GM23338 (cell line): ENCODE data around the gene RER1. TPM values are rescaled to one million over a fixed set of nuclear protein-coding genes. Genes with fewer than 3 reads are reported as not detected.

Experiments used
- ATAC-seq: fragments of 200-7000 bp; cut with Tn5 transposase; 3 replicates; pipeline ENCODE4 v1.9.1; 2020
- DNase-seq: peaks from one replicate; pipeline ENCODE4 v3.0.0-alpha.2; 2015; ENCODE audit warnings: low spot score
- H2AFZ ChIP-seq: fragments of 200-600 bp; sonication (generic); 2 replicates; pipeline ENCODE4 v1.8.0; 2016; ENCODE audit warnings: antibody characterized with exemption, mild to moderate bottlenecking, moderate library complexity
- H3F3A ChIP-seq: fragments of 200-600 bp; sonication (generic); replicated peaks from 2 replicates; pipeline ENCODE4 v1.8.0; 2017; ENCODE audit warnings: antibody characterized with exemption, mixed run types, low read depth
- H3K27ac ChIP-seq: fragments of 200-600 bp; sonication (generic); 2 replicates; pipeline ENCODE4 v1.6.1; 2016; ENCODE audit warnings: low read depth
- H3K27me3 ChIP-seq: fragments of 200-600 bp; sonication (generic); 2 replicates; pipeline ENCODE4 v1.8.0; 2016; ENCODE audit warnings: mild to moderate bottlenecking, mixed run types, moderate library complexity; ENCODE audit not compliant: insufficient read depth
- H3K36me3 ChIP-seq: fragments of 200-600 bp; sonication (generic); 2 replicates; pipeline ENCODE4 v1.8.0; 2016; ENCODE audit warnings: mild to moderate bottlenecking; ENCODE audit not compliant: insufficient read depth
- H3K4me1 ChIP-seq: fragments of 200-600 bp; sonication (generic); 2 replicates; pipeline ENCODE4 v1.8.0; 2016; ENCODE audit warnings: mild to moderate bottlenecking, moderate library complexity; ENCODE audit not compliant: insufficient read depth
- H3K4me2 ChIP-seq: fragments of 200-600 bp; sonication (generic); 2 replicates; pipeline ENCODE4 v1.7.1; 2017; ENCODE audit warnings: mixed run types
- H3K4me3 ChIP-seq: fragments of 200-600 bp; sonication (generic); 2 replicates; pipeline ENCODE4 v1.6.1; 2016; ENCODE audit warnings: mixed run types
- H3K79me2 ChIP-seq: fragments of 200-600 bp; sonication (generic); replicated peaks from 2 replicates; pipeline ENCODE4 v1.8.0; 2017; ENCODE audit warnings: mild to moderate bottlenecking; ENCODE audit not compliant: insufficient read depth
- H3K9me2 ChIP-seq: fragments of 200-600 bp; sonication (generic); 2 replicates; pipeline ENCODE4 v1.8.0; 2017; ENCODE audit not compliant: insufficient read depth
- H4K20me1 ChIP-seq: fragments of 200-600 bp; sonication (generic); replicated peaks from 2 replicates; pipeline ENCODE4 v1.8.0; 2017; ENCODE audit warnings: mild to moderate bottlenecking; ENCODE audit not compliant: insufficient read depth
- H3K27ac Mint-ChIP-seq: 2 replicates; pipeline ENCODE4 v1.8.0; 2020; ENCODE audit warnings: inconsistent platforms, mild to moderate bottlenecking, moderate library complexity, mixed read lengths
- H3K27me3 Mint-ChIP-seq: 3 replicates; pipeline ENCODE4 v1.8.0; 2022; ENCODE audit warnings: low read depth, mild to moderate bottlenecking, moderate library complexity, mixed read lengths, inconsistent platforms; ENCODE audit not compliant: insufficient read depth, poor library complexity
- H3K36me3 Mint-ChIP-seq: 3 replicates; pipeline ENCODE4 v1.8.0; 2021; ENCODE audit warnings: low read depth, mild to moderate bottlenecking, inconsistent platforms, moderate library complexity, mixed read lengths
- H3K4me1 Mint-ChIP-seq: 3 replicates; pipeline ENCODE4 v1.8.0; 2020; ENCODE audit warnings: mild to moderate bottlenecking, inconsistent platforms, mixed read lengths
- H3K4me3 Mint-ChIP-seq: 3 replicates; pipeline ENCODE4 v1.8.0; 2021; ENCODE audit warnings: moderate library complexity, mild to moderate bottlenecking, inconsistent platforms, mixed read lengths
- H3K9me3 Mint-ChIP-seq: 3 replicates; pipeline ENCODE4 v1.8.0; 2020; ENCODE audit warnings: moderate library complexity, mild to moderate bottlenecking, inconsistent platforms, mixed read lengths
- CREB1 ChIP-seq: fragments of 250-450 bp; sonication (Bioruptor Pico); IDR thresholded peaks from 2 replicates; pipeline ENCODE4 v1.5.0; 2020; ENCODE audit warnings: low read depth, mild to moderate bottlenecking, moderate library complexity
- EZH2 ChIP-seq: fragments of 200-600 bp; sonication (generic); IDR thresholded peaks from one replicate; pipeline ENCODE4 v1.8.0; 2017; ENCODE audit warnings: antibody characterized with exemption, mild to moderate bottlenecking, low read depth; ENCODE audit not compliant: unreplicated experiment
- EZH2phosphoT487 ChIP-seq: fragments of 200-600 bp; sonication (generic); IDR thresholded peaks from one replicate; pipeline ENCODE4 v1.8.1; 2018; ENCODE audit warnings: antibody characterized with exemption; ENCODE audit not compliant: unreplicated experiment
- JUNB ChIP-seq: IDR thresholded peaks from one replicate; pipeline ENCODE4 v1.6.1; 2016; ENCODE audit warnings: antibody characterized with exemption; ENCODE audit not compliant: unreplicated experiment
- NANOG ChIP-seq: IDR thresholded peaks from 2 replicates; pipeline ENCODE4 v1.6.1; 2016; ENCODE audit warnings: antibody characterized with exemption, borderline replicate concordance
- POLR2AphosphoS5 ChIP-seq: IDR thresholded peaks from 2 replicates; pipeline ENCODE4 v1.6.1; 2016; ENCODE audit warnings: antibody characterized with exemption, low read depth
- STAT1 ChIP-seq: IDR thresholded peaks from one replicate; pipeline ENCODE4 v1.6.1; 2016; ENCODE audit warnings: antibody characterized with exemption; ENCODE audit not compliant: unreplicated experiment
- ZNF114 ChIP-seq: fragments of 250-450 bp; sonication (Bioruptor Pico); IDR thresholded peaks from 2 replicates; pipeline ENCODE4 v1.5.0; 2020; ENCODE audit warnings: mild to moderate bottlenecking, moderate library complexity
- ZNF331 ChIP-seq: fragments of 250-450 bp; sonication (Bioruptor Pico); IDR thresholded peaks from 2 replicates; pipeline ENCODE4 v1.5.0; 2020; ENCODE audit warnings: low read depth, mild to moderate bottlenecking, moderate library complexity
- polyA plus RNA-seq: library from polyadenylated mRNA; unstranded; fragments of >200 nt; fragmentation: Nextera tagmentation; extraction: Ambion mirVana; gene quantifications from 2 replicates; pipeline ENCODE4 v1.2.1, GENCODE V29; 2016
- total RNA-seq: library from RNA; depleted of rRNA; stranded (reverse); fragments of >200 nt; shearing (Covaris generic); gene quantifications from 2 replicates; pipeline ENCODE4 v1.2.3, GENCODE V29; 2014
- TF ChIP-seq, protein P1 (sequence below): IDR thresholded peaks from 2 replicates; pipeline ENCODE4 v1.6.1; 2016; ENCODE audit warnings: antibody characterized with exemption
- TF ChIP-seq, protein P2 (sequence below): fragments of 250-450 bp; sonication (Bioruptor Pico); IDR thresholded peaks from 2 replicates; pipeline ENCODE4 v1.5.0; 2020; ENCODE audit warnings: mild to moderate bottlenecking, moderate library complexity
- TF ChIP-seq, protein P3 (sequence below), 2 experiments: fragments of 200-600 bp in 1 of 2; sonication (generic) in 1 of 2; conservative IDR thresholded peaks; 2 replicates each; pipeline versions ENCODE4 v1.5.1 to v1.6.1; 2016 to 2017; ENCODE audit warnings: antibody characterized with exemption in 2 of 2, low read depth in 2 of 2, mild to moderate bottlenecking in 2 of 2, moderate library complexity in 1 of 2
- TF ChIP-seq, protein P4 (sequence below): IDR thresholded peaks from one replicate; pipeline ENCODE4 v1.6.1; 2018; ENCODE audit warnings: antibody characterized with exemption; ENCODE audit not compliant: unreplicated experiment

RER1 gene
- total and polyA plus RNA-seq, 2 experiments from 2014 or later, result 58.4 to 99.5 TPM

DNA sequence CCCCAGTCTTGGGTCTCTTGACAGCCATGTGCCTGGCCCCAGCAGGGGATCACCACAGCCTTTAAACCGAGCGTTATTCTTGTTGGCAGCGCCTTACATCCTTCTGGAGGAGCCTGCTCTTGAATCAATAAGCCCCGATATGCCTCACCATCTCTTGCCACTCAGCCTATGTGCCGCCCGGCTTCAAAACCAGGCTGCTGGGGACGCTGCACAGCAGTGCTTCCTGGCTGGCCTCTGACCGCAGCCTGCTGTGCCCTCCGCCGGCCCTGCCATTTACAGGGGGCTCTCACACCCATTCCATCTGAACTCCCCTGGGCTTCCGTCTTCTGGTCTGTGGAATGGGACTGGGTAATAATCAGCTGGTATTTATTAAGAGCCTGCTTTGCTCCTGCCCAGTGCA lies 23.7 kb downstream of the RER1 start:
- peaks cover 7% of the 10 kb centered on the region; the same call in 1 of the 2 replicates for H3K4me1 ChIP-seq
- ATAC-seq (no peak), DNase-seq (no peak)
- peaks cover 16% of the 10 kb centered on the region for H3K4me1 Mint-ChIP-seq
- H3K79me2 ChIP-seq, result no peaks in the 10 kb centered on the region
- H3K27ac ChIP-seq, result no peak overlapping the region
- no peak overlapping the region for H3K4me2 ChIP-seq
- H3K27ac Mint-ChIP-seq, result no peak overlapping the region
- no peak overlapping the region for H3K4me3 ChIP-seq
- H3K27me3 Mint-ChIP-seq, result peaks cover 19% of the 10 kb centered on the region
- 0 out of 3 replicates have a peak, but pooled peaks cover under 1% of the 10 kb centered on the region for H3K36me3 Mint-ChIP-seq
- TF ChIP-seq STAT1 (no peak), EZH2 (no peak), CREB1 (CRISPR knock-in tag) (no peak), EZH2phosphoT487 (no peak), POLR2AphosphoS5 (no peak), ZNF114 (CRISPR knock-in tag) (no peak), JUNB (no peak), ZNF331 (CRISPR knock-in tag) (no peak), NANOG (no peak)
- TF ChIP-seq, protein P1, sequence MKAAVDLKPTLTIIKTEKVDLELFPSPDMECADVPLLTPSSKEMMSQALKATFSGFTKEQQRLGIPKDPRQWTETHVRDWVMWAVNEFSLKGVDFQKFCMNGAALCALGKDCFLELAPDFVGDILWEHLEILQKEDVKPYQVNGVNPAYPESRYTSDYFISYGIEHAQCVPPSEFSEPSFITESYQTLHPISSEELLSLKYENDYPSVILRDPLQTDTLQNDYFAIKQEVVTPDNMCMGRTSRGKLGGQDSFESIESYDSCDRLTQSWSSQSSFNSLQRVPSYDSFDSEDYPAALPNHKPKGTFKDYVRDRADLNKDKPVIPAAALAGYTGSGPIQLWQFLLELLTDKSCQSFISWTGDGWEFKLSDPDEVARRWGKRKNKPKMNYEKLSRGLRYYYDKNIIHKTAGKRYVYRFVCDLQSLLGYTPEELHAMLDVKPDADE, result no peak
- TF ChIP-seq, protein P2, sequence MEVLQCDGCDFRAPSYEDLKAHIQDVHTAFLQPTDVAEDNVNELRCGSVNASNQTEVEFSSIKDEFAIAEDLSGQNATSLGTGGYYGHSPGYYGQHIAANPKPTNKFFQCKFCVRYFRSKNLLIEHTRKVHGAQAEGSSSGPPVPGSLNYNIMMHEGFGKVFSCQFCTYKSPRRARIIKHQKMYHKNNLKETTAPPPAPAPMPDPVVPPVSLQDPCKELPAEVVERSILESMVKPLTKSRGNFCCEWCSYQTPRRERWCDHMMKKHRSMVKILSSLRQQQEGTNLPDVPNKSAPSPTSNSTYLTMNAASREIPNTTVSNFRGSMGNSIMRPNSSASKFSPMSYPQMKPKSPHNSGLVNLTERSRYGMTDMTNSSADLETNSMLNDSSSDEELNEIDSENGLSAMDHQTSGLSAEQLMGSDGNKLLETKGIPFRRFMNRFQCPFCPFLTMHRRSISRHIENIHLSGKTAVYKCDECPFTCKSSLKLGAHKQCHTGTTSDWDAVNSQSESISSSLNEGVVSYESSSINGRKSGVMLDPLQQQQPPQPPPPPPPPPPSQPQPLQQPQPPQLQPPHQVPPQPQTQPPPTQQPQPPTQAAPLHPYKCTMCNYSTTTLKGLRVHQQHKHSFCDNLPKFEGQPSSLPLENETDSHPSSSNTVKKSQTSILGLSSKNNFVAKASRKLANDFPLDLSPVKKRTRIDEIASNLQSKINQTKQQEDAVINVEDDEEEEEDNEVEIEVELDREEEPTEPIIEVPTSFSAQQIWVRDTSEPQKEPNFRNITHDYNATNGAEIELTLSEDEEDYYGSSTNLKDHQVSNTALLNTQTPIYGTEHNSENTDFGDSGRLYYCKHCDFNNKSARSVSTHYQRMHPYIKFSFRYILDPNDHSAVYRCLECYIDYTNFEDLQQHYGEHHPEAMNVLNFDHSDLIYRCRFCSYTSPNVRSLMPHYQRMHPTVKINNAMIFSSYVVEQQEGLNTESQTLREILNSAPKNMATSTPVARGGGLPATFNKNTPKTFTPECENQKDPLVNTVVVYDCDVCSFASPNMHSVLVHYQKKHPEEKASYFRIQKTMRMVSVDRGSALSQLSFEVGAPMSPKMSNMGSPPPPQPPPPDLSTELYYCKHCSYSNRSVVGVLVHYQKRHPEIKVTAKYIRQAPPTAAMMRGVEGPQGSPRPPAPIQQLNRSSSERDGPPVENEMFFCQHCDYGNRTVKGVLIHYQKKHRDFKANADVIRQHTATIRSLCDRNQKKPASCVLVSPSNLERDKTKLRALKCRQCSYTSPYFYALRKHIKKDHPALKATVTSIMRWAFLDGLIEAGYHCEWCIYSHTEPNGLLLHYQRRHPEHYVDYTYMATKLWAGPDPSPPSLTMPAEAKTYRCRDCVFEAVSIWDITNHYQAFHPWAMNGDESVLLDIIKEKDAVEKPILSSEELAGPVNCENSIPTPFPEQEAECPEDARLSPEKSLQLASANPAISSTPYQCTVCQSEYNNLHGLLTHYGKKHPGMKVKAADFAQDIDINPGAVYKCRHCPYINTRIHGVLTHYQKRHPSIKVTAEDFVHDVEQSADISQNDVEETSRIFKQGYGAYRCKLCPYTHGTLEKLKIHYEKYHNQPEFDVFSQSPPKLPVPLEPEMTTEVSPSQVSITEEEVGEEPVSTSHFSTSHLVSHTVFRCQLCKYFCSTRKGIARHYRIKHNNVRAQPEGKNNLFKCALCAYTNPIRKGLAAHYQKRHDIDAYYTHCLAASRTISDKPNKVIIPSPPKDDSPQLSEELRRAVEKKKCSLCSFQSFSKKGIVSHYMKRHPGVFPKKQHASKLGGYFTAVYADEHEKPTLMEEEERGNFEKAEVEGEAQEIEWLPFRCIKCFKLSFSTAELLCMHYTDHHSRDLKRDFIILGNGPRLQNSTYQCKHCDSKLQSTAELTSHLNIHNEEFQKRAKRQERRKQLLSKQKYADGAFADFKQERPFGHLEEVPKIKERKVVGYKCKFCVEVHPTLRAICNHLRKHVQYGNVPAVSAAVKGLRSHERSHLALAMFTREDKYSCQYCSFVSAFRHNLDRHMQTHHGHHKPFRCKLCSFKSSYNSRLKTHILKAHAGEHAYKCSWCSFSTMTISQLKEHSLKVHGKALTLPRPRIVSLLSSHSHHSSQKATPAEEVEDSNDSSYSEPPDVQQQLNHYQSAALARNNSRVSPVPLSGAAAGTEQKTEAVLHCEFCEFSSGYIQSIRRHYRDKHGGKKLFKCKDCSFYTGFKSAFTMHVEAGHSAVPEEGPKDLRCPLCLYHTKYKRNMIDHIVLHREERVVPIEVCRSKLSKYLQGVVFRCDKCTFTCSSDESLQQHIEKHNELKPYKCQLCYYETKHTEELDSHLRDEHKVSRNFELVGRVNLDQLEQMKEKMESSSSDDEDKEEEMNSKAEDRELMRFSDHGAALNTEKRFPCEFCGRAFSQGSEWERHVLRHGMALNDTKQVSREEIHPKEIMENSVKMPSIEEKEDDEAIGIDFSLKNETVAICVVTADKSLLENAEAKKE (CRISPR knock-in tag), result no peak
- TF ChIP-seq, protein P3, sequence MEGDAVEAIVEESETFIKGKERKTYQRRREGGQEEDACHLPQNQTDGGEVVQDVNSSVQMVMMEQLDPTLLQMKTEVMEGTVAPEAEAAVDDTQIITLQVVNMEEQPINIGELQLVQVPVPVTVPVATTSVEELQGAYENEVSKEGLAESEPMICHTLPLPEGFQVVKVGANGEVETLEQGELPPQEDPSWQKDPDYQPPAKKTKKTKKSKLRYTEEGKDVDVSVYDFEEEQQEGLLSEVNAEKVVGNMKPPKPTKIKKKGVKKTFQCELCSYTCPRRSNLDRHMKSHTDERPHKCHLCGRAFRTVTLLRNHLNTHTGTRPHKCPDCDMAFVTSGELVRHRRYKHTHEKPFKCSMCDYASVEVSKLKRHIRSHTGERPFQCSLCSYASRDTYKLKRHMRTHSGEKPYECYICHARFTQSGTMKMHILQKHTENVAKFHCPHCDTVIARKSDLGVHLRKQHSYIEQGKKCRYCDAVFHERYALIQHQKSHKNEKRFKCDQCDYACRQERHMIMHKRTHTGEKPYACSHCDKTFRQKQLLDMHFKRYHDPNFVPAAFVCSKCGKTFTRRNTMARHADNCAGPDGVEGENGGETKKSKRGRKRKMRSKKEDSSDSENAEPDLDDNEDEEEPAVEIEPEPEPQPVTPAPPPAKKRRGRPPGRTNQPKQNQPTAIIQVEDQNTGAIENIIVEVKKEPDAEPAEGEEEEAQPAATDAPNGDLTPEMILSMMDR (conservative IDR thresholded peaks at IDR 0.05; ENCODE audit: low read depth in 2 of 2), result no peak
- TF ChIP-seq, protein P4, sequence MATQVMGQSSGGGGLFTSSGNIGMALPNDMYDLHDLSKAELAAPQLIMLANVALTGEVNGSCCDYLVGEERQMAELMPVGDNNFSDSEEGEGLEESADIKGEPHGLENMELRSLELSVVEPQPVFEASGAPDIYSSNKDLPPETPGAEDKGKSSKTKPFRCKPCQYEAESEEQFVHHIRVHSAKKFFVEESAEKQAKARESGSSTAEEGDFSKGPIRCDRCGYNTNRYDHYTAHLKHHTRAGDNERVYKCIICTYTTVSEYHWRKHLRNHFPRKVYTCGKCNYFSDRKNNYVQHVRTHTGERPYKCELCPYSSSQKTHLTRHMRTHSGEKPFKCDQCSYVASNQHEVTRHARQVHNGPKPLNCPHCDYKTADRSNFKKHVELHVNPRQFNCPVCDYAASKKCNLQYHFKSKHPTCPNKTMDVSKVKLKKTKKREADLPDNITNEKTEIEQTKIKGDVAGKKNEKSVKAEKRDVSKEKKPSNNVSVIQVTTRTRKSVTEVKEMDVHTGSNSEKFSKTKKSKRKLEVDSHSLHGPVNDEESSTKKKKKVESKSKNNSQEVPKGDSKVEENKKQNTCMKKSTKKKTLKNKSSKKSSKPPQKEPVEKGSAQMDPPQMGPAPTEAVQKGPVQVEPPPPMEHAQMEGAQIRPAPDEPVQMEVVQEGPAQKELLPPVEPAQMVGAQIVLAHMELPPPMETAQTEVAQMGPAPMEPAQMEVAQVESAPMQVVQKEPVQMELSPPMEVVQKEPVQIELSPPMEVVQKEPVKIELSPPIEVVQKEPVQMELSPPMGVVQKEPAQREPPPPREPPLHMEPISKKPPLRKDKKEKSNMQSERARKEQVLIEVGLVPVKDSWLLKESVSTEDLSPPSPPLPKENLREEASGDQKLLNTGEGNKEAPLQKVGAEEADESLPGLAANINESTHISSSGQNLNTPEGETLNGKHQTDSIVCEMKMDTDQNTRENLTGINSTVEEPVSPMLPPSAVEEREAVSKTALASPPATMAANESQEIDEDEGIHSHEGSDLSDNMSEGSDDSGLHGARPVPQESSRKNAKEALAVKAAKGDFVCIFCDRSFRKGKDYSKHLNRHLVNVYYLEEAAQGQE, result no peak
- no peaks in the 10 kb centered on the region for H3K27me3 ChIP-seq
- H4K20me1 ChIP-seq, result no peaks in the 10 kb centered on the region
- H3K36me3 ChIP-seq, result no peaks in the 10 kb centered on the region
- no peaks in the 10 kb centered on the region for H3K9me2 ChIP-seq
- H3F3A ChIP-seq, result peaks cover 4% of the 10 kb centered on the region; the same call in 1 of the 2 replicates
- H3K9me3 Mint-ChIP-seq, result no peaks in the 10 kb centered on the region
- H2AFZ ChIP-seq, result no peak overlapping the region
- H3K4me3 Mint-ChIP-seq, result no peak overlapping the region; the same call in 2 of the 3 replicates
